ENCODE data around the gene MED15. TPM values are rescaled to one million over a fixed set of nuclear protein-coding genes. Genes with fewer than 3 reads are reported as not detected.

MED15 gene, protein sequence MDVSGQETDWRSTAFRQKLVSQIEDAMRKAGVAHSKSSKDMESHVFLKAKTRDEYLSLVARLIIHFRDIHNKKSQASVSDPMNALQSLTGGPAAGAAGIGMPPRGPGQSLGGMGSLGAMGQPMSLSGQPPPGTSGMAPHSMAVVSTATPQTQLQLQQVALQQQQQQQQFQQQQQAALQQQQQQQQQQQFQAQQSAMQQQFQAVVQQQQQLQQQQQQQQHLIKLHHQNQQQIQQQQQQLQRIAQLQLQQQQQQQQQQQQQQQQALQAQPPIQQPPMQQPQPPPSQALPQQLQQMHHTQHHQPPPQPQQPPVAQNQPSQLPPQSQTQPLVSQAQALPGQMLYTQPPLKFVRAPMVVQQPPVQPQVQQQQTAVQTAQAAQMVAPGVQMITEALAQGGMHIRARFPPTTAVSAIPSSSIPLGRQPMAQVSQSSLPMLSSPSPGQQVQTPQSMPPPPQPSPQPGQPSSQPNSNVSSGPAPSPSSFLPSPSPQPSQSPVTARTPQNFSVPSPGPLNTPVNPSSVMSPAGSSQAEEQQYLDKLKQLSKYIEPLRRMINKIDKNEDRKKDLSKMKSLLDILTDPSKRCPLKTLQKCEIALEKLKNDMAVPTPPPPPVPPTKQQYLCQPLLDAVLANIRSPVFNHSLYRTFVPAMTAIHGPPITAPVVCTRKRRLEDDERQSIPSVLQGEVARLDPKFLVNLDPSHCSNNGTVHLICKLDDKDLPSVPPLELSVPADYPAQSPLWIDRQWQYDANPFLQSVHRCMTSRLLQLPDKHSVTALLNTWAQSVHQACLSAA
- total RNA-seq, result 16.7 TPM

DNA sequence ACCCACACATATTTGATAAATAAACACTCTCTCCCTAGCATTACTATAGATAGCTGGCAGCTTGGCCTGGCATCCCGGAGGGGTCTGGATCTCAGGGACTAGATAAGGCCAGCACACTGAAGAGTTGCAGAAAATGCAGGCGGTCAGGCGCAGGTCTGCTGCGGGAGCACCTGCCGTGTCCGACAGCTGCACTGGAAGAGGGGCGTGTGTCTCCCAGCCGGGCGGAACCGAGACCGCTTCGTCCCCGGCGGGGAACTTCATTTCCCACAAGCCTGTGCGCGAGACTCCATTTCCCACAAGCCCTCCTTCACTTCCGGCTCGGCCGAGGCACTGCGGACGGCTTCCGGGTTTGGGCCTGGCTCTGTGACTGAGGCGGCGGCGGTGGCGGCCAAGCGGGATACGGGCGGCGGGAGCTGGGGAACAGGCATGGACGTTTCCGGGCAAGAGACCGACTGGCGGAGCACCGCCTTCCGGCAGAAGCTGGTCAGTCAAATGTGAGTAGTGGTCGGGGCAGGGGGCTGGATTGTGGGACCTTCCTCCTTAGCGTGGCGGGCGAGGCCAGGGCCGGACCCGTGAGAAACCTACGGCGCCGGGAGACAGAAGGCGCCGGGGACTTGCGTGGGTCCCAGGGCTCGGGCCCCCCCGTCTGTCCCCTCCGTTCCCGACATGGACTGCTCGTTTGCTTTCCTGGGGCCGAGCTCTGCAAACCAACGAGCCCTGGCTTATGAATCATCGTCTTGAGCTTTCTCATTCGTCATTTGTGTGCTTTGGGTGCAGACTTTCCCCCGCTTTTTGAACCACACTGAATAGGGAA, at the start of gene MED15:
Gene MED15, plus strand, starts transcription at position 358 of the 814 bp plus-strand sequence. Its CDS starts 69 bp downstream, at position 427.
- no peaks in the 10 kb centered on the region for H3K27me3 ChIP-seq (ENCODE audit: control insufficient read depth in 3 of 3, insufficient read depth in 3 of 3, low read length in 3 of 3)
- H3K9me3 ChIP-seq (ENCODE audit: control insufficient read depth in 3 of 3, low read length in 3 of 3), result no peaks in the 10 kb centered on the region
- peak within 1 kb of the TSS; percentile 93 to 98 (median 98) for H3K9ac ChIP-seq (ENCODE audit: low read depth in 1 of 3, low read length in 3 of 3)
- peaks cover 0 to 2% (median 0%) of the 10 kb centered on the region in 3 donors for H3K36me3 ChIP-seq (ENCODE audit: control insufficient read depth in 3 of 3, insufficient read depth in 3 of 3, low read length in 3 of 3)
- H3K4me1 ChIP-seq (ENCODE audit: control insufficient read depth in 3 of 3, insufficient read depth in 3 of 3, low read length in 3 of 3), result peaks cover 32 to 45% (median 42%) of the 10 kb centered on the region in 3 donors
- peak within 1 kb of the TSS; percentile 96 for H3K27ac ChIP-seq (ENCODE audit: low read depth, low read length)
- H3K4me3 ChIP-seq (ENCODE audit: low read length in 3 of 3), result peak within 1 kb of the TSS; percentile 75 to 91 (median 88)

DNA sequence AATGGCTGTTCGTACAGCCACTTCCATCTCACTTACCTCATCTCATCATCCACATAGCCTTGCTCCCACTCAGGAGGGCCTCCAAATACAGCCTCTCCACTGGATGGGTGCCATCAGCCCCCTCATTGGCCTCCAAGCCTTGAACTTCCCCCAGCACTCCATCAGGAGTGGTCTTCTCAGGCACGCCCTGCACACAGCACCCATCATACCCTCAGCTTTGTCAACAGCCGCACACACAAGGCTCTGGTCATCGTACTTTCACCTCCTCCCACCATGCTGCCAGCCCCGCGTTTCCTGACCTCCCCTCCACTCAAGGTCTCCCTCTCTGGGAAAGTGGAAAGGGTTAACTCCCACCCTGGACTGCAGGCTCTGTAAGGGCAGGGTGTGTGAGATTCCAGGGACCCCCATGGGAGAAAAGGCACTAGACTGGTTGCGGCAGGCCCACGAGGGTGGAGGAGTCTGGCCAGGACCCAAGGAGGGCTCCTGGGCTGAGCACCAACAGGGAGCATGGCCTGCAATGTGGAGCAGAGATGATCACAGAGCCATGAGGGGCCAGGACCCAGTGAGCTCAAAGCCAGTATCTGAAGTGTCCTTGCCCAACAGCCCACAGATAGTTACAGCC, 48.8 kb upstream of the MED15 start:
- peaks cover 16 to 21% (median 18%) of the 10 kb centered on the region in 3 donors for H3K36me3 ChIP-seq (ENCODE audit: control insufficient read depth in 3 of 3, insufficient read depth in 3 of 3, low read length in 3 of 3)
- no peak overlapping the region for H3K4me3 ChIP-seq (ENCODE audit: low read length in 3 of 3)
- H3K9ac ChIP-seq (ENCODE audit: low read depth in 1 of 3, low read length in 3 of 3), result no peak overlapping the region
- H3K27me3 ChIP-seq (ENCODE audit: control insufficient read depth in 3 of 3, insufficient read depth in 3 of 3, low read length in 3 of 3), result no peaks in the 10 kb centered on the region
- no peaks in the 10 kb centered on the region for H3K9me3 ChIP-seq (ENCODE audit: control insufficient read depth in 3 of 3, low read length in 3 of 3)
- H3K27ac ChIP-seq (ENCODE audit: low read depth, low read length), result no peak overlapping the region
- H3K4me1 ChIP-seq (ENCODE audit: control insufficient read depth in 3 of 3, insufficient read depth in 3 of 3, low read length in 3 of 3), result peaks cover 8 to 14% (median 11%) of the 10 kb centered on the region in 3 donors

DNA sequence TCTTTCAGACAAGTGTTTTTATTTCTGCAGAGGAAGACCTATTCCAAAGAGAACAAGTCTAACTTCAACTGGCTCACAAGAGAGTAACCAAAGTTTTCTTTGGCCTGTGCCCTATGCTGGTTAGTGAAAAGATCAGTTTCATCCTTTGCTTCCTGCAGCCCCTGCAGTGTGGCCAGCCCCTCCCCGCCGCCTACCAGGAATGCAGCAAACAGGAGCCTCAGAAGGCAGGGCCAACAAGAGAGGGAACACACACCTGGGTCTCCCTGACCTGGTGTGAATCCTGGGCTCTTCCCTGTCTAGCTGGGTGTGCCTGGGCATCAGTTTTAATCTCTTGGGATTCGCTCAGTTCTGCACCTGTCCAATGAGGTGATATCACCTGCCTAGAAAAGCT, 48.3 kb upstream of the MED15 start:
- Histone ChIP-seq H3K9me3 (ENCODE audit: control insufficient read depth in 3 of 3, low read length in 3 of 3) (no peaks in the 10 kb centered on the region), H3K9ac (ENCODE audit: low read depth in 1 of 3, low read length in 3 of 3) (no peak overlapping the region), H3K27me3 (ENCODE audit: control insufficient read depth in 3 of 3, insufficient read depth in 3 of 3, low read length in 3 of 3) (no peaks in the 10 kb centered on the region), H3K4me3 (ENCODE audit: low read length in 3 of 3) (no peak overlapping the region), H3K36me3 (ENCODE audit: control insufficient read depth in 3 of 3, insufficient read depth in 3 of 3, low read length in 3 of 3) (peaks cover 18 to 21% (median 19%) of the 10 kb centered on the region in 3 donors), H3K4me1 (ENCODE audit: control insufficient read depth in 3 of 3, insufficient read depth in 3 of 3, low read length in 3 of 3) (peaks cover 12 to 19% (median 16%) of the 10 kb centered on the region in 3 donors), H3K27ac (ENCODE audit: low read depth, low read length) (no peak overlapping the region)

DNA sequence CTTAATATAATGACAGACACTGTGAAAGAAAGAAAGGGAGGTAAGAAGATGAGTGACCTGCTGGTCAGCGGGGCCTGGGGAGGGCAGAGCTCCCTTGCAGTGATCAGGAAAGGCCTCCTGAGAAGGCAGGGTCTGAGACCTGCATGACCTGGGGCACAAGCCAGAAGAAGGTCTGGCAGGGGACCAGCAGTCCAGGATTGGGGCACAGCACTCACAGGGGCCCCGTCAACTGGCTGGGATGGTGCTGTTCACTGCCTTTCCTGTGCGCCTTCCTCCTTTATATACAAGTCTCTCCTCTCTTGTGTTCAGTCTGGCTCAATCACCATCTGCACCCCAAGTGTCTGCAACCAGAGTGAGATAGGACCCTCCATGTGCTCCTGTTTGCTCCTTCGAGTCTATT, 47.5 kb upstream of the MED15 start:
- Histone ChIP-seq H3K4me3 (ENCODE audit: low read length in 3 of 3) (no peak overlapping the region), H3K9ac (ENCODE audit: low read depth in 1 of 3, low read length in 3 of 3) (peak overlapping the region in 1 of 3 donors; percentile 9), H3K9me3 (ENCODE audit: control insufficient read depth in 3 of 3, low read length in 3 of 3) (no peaks in the 10 kb centered on the region), H3K4me1 (ENCODE audit: control insufficient read depth in 3 of 3, insufficient read depth in 3 of 3, low read length in 3 of 3) (peaks cover 12 to 22% (median 20%) of the 10 kb centered on the region in 3 donors), H3K27me3 (ENCODE audit: control insufficient read depth in 3 of 3, insufficient read depth in 3 of 3, low read length in 3 of 3) (no peaks in the 10 kb centered on the region), H3K36me3 (ENCODE audit: control insufficient read depth in 3 of 3, insufficient read depth in 3 of 3, low read length in 3 of 3) (peaks cover 25 to 26% (median 25%) of the 10 kb centered on the region in 3 donors), H3K27ac (ENCODE audit: low read depth, low read length) (no peak overlapping the region)

DNA sequence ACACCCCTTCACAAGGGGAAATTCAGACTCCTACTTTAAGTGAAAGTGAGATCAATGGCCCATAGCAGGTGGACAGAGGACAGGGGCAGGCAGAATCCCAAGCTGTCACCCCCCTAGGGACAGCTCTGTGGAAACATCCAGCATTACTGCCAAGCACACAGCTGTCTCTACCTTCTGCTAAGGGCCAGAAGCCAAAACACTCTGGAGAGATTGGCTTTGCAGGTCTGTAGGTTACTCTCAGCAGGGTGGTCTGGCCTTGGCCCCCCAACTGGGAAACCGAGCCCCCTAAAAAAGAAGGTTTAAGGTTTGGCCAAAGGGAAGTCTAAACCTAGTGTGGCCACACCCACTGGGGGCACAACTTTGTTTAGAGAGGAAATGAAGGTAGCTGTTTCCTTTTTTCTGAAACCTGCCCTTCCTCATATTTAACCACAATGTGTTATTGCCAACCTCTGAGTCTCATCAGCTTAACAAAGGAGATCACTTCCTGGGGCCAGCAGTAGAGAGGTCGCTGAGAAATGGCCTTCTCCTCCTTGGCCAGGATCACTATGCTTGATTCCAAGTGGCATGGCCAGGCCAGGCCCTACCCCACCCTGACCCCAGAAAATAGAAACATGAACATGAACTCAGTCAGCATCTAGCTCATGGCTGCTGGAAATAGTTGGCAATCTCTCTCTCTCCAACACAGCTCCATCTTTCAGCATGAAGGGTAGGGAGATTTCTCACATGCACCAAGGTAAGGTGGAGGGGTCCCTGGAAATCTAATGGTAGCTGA, 43.9 kb upstream of the MED15 start:
- H3K9ac ChIP-seq (ENCODE audit: low read depth in 1 of 3, low read length in 3 of 3), result no peak overlapping the region

DNA sequence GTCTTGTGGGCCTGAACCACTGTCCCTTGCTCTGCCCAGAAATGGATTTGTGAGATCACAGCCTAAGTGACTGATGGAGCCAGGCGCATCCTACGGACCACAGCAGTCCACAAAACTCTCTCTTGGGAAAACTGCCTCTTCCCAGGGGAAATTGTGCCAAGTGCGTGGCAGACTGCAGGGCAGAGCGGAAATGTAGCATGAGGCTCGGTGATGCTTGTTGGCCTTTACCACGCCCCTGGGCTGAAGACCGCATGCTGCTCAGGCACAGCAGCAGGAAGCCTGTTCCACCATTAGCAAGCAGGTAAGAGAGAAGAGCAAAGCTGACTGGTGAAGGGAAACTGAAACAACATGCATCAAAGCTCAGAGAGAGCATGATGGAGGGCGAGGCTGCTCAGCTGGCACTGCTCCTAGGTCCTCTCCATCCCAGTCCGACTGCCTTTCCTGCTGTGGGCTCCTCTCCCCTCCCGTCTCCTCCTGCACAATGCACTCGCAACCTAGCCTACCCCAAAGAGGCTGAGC, 43.3 kb upstream of the MED15 start:
- Histone ChIP-seq H3K9ac (ENCODE audit: low read depth in 1 of 3, low read length in 3 of 3) (no peak overlapping the region), H3K4me3 (ENCODE audit: low read length in 3 of 3) (no peak overlapping the region), H3K27me3 (ENCODE audit: control insufficient read depth in 3 of 3, insufficient read depth in 3 of 3, low read length in 3 of 3) (no peaks in the 10 kb centered on the region), H3K27ac (ENCODE audit: low read depth, low read length) (peak overlapping the region; percentile 58), H3K9me3 (ENCODE audit: control insufficient read depth in 3 of 3, low read length in 3 of 3) (no peaks in the 10 kb centered on the region), H3K36me3 (ENCODE audit: control insufficient read depth in 3 of 3, insufficient read depth in 3 of 3, low read length in 3 of 3) (peaks cover 13 to 18% (median 13%) of the 10 kb centered on the region in 3 donors), H3K4me1 (ENCODE audit: control insufficient read depth in 3 of 3, insufficient read depth in 3 of 3, low read length in 3 of 3) (peaks cover 12 to 20% (median 17%) of the 10 kb centered on the region in 3 donors)

More for the DNA sequence above, 43.9 kb upstream of the MED15 start:
- no peaks in the 10 kb centered on the region for H3K27me3 ChIP-seq (ENCODE audit: control insufficient read depth in 3 of 3, insufficient read depth in 3 of 3, low read length in 3 of 3)
- H3K4me1 ChIP-seq (ENCODE audit: control insufficient read depth in 3 of 3, insufficient read depth in 3 of 3, low read length in 3 of 3), result peaks cover 12 to 21% (median 20%) of the 10 kb centered on the region in 3 donors
- H3K4me3 ChIP-seq (ENCODE audit: low read length in 3 of 3), result no peak overlapping the region
- H3K9me3 ChIP-seq (ENCODE audit: control insufficient read depth in 3 of 3, low read length in 3 of 3), result no peaks in the 10 kb centered on the region
- H3K27ac ChIP-seq (ENCODE audit: low read depth, low read length), result peak overlapping the region; percentile 58
- peaks cover 13 to 15% (median 13%) of the 10 kb centered on the region in 3 donors for H3K36me3 ChIP-seq (ENCODE audit: control insufficient read depth in 3 of 3, insufficient read depth in 3 of 3, low read length in 3 of 3)

DNA sequence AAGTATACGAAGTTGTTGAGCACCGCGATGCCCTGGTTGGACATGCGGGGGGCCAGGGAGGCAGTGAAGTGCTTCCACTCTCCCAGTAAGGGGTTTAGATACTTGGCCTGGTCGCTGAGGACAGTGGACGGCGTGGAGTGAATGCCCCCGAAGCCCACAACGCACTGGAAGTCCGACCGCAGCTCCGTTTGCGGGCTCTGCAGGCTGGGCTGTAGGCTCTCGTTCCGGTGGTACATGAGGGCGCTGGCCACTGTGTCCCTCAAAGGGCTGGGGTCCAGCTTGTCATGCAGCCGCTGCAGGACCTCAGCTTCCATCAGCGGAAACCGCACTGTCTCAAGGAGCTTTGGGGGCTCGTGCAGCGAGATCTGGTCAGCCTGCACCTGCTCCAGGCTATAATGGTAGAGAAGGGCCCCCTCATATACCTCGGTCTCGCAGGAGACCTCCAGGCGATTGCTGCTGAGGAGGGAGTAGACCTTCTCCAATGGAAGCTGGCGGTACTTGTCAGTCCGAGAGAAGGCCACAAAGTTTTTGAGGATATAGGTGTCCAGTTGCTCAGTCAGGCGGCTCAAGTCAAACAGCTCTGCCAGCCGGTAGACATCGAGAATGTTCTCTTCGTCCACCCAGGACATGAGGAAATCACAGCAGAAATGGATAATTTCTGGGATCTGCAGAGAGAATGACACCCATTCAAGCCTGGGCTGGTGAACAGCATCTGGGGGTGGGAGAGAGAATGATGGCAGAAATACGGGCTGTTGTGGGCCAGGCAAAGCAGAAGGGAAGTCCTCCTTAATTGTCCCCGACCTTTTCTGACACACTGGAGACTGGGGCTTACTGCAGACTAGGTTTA, 42.3 kb upstream of the MED15 start:
- no peak overlapping the region for H3K27ac ChIP-seq (ENCODE audit: low read depth, low read length)
- H3K27me3 ChIP-seq (ENCODE audit: control insufficient read depth in 3 of 3, insufficient read depth in 3 of 3, low read length in 3 of 3), result no peaks in the 10 kb centered on the region
- no peaks in the 10 kb centered on the region for H3K9me3 ChIP-seq (ENCODE audit: control insufficient read depth in 3 of 3, low read length in 3 of 3)
- H3K4me3 ChIP-seq (ENCODE audit: low read length in 3 of 3), result no peak overlapping the region
- H3K9ac ChIP-seq (ENCODE audit: low read depth in 1 of 3, low read length in 3 of 3), result no peak overlapping the region
- peaks cover 12 to 20% (median 17%) of the 10 kb centered on the region in 3 donors for H3K4me1 ChIP-seq (ENCODE audit: control insufficient read depth in 3 of 3, insufficient read depth in 3 of 3, low read length in 3 of 3)
- peaks cover 15 to 22% (median 19%) of the 10 kb centered on the region in 3 donors for H3K36me3 ChIP-seq (ENCODE audit: control insufficient read depth in 3 of 3, insufficient read depth in 3 of 3, low read length in 3 of 3)

DNA sequence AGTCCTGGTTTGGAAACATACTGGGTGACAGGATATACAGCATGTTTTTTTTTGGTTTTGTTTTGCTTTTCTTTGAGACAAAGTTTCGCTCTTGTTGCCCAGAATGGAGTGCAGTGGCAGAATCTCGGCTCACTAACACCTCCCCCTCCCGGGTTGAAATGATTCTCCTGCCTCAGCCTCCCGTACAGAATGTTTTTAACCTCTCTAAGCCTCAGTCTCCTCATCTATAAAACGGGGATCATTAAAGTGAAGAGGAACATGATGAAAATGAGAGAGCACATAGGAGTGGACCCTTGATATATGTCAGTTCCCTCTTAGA, 41.7 kb upstream of the MED15 start:
- H3K4me1 ChIP-seq (ENCODE audit: control insufficient read depth in 3 of 3, insufficient read depth in 3 of 3, low read length in 3 of 3), result peaks cover 12 to 20% (median 17%) of the 10 kb centered on the region in 3 donors
- H3K27ac ChIP-seq (ENCODE audit: low read depth, low read length), result no peak overlapping the region
- peaks cover 15 to 25% (median 22%) of the 10 kb centered on the region in 3 donors for H3K36me3 ChIP-seq (ENCODE audit: control insufficient read depth in 3 of 3, insufficient read depth in 3 of 3, low read length in 3 of 3)

More for the DNA sequence above, 41.7 kb upstream of the MED15 start:
- no peak overlapping the region for H3K9ac ChIP-seq (ENCODE audit: low read depth in 1 of 3, low read length in 3 of 3)
- H3K4me3 ChIP-seq (ENCODE audit: low read length in 3 of 3), result no peak overlapping the region
- H3K9me3 ChIP-seq (ENCODE audit: control insufficient read depth in 3 of 3, low read length in 3 of 3), result no peaks in the 10 kb centered on the region
- H3K27me3 ChIP-seq (ENCODE audit: control insufficient read depth in 3 of 3, insufficient read depth in 3 of 3, low read length in 3 of 3), result no peaks in the 10 kb centered on the region

Measured in skeletal muscle tissue (tissue), 4 donors.